Hematopoietic multipotent progenitor cell treated with erythropoietin and hydrocortisone succinate and interleukin-3 and kit ligand, for 8 days (in vitro differentiated cells): ENCODE data around the gene PLA2G2D.
A peak's percentile ranks its signal among the peaks of the same experiment; 100 is the strongest.

Experiments
- DNase-seq: peaks from one replicate; pipeline ENCODE4 v3.0.0-alpha.2; 2015

Gene PLA2G2D

GRCh38 chr1:20112279-20113000, 6.9 kb downstream of the PLA2G2D start:
- no peak for DNase-seq

DNA sequence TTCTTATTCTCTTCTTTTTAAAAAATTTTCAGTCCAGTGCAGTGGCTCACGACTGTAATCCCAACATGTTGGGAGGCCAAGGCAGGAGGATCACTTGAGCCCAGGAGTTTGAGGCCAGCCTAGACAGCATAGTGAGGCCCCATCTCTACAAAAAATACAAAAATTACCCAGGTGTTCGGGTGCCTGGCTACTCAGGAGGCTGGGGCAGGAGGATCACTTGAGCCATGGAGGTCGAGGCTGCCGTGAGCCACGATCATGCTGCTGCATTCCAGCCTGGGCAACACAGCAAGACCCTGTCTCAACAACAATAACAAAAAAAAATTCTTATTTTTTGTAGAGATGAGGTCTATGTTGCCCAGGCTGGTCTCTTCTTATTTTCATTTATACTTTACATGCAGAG, 7.9 kb downstream of the PLA2G2D start:
- DNase-seq: no peak

GRCh38 chr1:20110679-20111078, 8.7 kb downstream of the PLA2G2D start:
- DNase-seq: no peak

DNA sequence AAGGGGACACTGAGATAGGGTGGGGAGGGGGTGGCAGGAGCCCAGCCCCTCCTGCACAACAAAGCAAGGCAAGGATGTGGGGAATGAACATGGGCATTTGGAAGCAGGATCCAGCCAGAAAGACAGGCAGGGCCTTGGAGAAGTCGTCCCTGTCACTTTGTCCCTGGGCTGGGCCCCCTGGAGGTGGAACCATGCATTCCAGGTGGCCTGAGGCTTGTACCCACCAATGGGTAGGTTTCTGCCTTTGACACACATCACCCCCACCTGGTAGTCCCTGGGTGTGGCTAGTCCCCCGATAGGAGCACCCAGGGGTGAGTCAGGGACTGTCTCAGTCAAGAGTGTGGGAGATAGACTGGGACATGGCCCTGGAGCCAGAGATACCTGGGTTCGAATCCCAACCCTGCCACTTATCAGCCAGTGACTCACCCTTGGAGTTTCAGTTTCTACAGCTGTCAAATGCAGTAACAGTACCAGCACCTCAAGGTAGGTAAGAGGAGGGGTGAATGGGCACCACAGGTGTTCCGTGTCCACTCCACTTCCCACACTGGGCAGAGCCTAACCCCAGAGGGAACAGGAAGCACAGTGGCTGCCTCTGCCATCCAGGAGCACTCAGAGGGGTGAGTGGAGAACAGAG, 10.0 kb downstream of the PLA2G2D start:
- no peak for DNase-seq

GRCh38 chr1:20108366-20109123, 10.8 kb downstream of the PLA2G2D start:
- DNase-seq: no peak

DNA sequence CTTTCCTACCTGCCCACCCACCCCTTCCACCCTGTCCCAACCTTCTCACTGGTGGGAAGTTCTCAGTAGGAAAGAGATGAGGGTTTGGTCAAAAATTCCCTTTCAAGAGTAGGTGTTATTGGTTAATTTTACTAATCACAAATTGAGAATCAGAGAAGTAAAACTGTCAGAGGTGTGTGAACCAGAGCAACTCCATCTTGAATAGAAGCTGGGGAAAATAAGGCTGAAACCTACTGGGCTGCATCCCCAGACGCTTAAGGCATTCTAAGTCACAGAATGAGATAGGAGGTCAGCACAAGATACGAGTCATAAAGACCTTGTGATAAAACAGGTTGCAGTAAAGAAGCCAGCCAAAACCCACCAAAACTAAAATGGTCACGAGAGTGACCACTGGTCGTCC, 11.5 kb downstream of the PLA2G2D start:
- DNase-seq: no peak

DNA sequence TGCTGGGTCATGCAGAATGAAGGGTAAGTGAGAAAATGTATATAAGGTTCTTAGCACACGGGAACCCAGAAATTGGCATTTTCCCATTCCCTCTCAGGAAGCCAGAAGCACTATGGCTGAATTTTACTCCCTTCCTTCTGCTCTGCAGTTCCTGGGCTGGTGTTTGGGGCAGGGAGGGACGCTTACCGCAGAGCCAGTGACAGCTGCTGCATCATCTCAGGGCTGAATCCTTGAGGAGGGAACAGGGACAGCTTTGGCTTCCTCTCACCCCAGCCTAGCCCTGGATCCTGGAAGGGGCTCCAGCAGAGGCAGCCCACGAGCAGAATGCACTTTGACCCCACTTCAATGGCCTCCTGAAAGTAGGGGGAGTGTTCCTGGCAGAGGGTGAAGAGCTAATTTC, 12.0 kb downstream of the PLA2G2D start:
- DNase-seq: no peak

DNA sequence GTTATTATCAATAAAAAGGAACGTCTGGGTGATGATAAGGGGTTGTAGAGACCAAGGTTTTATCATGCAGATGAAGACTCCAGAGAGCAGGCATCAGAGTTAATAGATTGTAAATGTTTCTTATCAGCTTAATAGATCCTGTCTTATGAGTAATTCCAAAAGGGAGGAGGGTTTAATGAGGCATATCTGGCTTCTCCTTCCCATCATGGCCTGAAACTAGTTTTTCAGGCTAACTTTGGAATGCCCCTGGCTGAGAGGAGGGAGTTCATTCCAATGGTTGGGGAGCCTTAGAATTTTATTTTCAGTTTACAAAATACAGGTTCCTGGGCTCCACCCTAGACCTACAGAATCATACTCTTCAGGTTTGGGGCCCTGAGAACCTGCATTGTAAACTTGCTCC, 13.5 kb downstream of the PLA2G2D start:
- no peak for DNase-seq

DNA sequence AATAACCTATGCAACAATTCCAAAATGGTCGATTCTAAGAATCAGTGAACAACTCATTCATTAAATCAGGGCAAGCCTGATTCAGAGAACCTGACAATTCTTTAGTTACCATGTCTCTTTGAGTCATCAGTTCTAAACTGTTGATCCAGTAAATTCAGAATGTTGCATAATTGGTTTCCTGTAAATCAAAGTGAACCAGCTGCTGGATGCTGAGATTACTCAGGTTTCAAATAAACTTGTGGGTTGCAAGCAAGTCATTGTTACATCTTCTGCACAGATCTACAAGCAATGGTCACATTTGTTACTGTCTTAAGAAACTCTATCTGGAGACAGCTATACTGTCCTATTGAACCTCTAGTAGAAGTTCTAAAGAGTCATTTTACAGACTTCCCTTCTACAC, 16.5 kb downstream of the PLA2G2D start:
- DNase-seq: no peak

- peak; percentile 48 for DNase-seq
Measured at GRCh38 chr1:20100632-20101355, 18.5 kb downstream of the PLA2G2D start.

GRCh38 chr1:20099533-20099932, 19.8 kb downstream of the PLA2G2D start:
- no peak for DNase-seq

- DNase-seq: no peak
Measured at GRCh38 chr1:20096840-20097447, 22.4 kb downstream of the PLA2G2D start.

DNA sequence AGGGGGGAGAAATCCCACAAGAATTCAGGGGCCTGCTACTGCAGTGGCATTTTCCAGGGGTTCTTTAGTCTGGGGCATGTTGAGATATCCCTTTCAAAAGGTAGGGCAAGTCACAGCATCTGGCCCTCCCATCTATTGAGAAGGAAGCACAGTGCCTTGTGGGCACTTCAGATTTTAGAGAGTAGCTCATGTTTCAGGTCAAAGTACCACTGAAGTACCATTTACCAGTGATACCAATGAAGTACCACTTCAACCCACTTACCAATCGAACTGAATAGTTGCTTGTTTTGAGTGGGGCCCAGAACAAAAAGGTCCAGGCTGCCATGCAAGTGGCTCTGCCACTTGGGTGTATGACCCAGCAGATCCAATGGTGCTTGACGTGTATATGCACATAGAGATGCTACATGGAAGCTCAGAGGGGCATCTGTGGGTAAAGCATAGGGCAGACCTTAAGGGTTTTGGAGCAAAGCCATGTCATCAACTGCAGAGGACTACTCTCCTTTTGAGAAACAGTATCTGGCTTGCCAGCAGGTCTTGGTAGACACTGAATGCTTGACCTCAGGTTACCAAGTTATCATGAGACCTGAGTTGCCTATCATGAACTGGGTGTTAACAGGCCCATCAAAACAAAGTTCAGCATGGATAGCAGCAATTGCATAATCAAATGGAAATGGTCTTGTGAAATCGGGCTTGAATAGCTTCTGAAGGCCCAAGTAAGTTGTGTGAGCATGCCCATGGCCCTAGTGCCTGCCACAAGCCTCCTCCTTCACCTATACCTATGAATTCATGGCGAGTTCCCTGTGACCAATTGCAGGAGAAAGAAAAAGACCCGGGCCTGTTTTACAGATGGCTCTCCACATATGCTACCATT, 23.5 kb downstream of the PLA2G2D start:
- no peak for DNase-seq

GRCh38 chr1:20093940-20094391, 25.4 kb downstream of the PLA2G2D start:
- no peak for DNase-seq

DNA sequence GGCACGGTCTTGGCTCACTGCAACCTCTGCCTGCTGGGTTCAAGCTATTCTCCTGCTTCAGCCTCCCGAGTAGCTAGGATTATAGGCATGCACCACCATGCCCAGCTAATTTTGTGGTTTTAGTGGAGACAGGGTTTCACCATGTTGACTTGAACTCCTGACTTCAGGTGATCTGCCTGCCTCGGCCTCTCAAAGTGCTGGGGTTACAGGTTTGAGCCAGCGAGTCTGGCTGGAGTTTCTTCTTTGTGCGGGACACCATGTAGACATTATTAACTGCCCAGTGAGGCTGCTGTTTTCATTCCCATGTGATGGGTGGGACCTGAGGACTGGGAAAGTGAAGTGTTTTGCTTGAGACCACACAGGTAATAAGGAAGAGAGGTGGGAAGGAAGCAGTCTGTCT, 26.0 kb downstream of the PLA2G2D start:
- DNase-seq: no peak

- no peak for DNase-seq
Measured at GRCh38 chr1:20090641-20091040, 28.7 kb downstream of the PLA2G2D start.

- DNase-seq: no peak
Measured at GRCh38 chr1:20090119-20090518, 29.2 kb downstream of the PLA2G2D start.

GRCh38 chr1:20089328-20090077, 29.8 kb downstream of the PLA2G2D start:
- DNase-seq: no peak

DNA sequence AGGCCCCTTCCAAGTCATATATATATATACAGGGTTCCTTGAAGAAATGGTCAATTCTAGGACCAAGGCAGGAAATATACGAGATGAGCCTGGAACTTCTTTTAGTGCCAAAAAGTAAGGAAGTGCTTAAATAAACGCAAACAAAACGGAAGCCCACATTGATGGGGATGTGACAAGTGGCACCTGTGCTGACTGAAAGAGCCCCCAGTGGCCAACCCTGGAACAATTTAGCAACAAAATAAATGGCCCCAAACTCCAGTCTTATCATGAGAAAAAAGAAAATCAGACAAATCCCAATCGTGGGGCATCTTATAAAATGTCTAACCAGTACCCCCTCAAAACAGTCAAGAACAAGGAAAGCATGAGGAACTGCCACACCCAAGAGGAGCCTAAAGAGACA, 31.7 kb downstream of the PLA2G2D start:
- peak; percentile 3 for DNase-seq

GRCh38 chr1:20086800-20087199, 32.5 kb downstream of the PLA2G2D start:
- no peak for DNase-seq
